GM19397 (cell line): Measurements from ENCODE around the gene CHD1L.
"Not testable (repeated sequence)": the region's sequence is repeated elsewhere in the genome, so short reads cannot be mapped to it uniquely, and the experiment has no call there.

Experiments
- ATAC-seq: cut with Tn5 transposase; IDR thresholded peaks from one replicate; pipeline ENCODE4 v1.9.1; 2021; ENCODE audit warnings: mild to moderate bottlenecking, moderate library complexity; ENCODE audit not compliant: unreplicated experiment

The CHD1L gene

GRCh38 chr1:147242449-147243227, at the start of gene CHD1L:
Gene CHD1L, plus strand, starts transcription at chr1:147242684. Its CDS starts 20 bp downstream, at chr1:147242704.
- ATAC-seq = peak; percentile 91

GRCh38 chr1:147197324-147197723, 45.2 kb upstream of the CHD1L start:
- not testable (repeated sequence) for ATAC-seq

- no peak for ATAC-seq
These were observed 41.2 kb upstream of the CHD1L start for GRCh38 chr1:147201276-147201675.

GRCh38 chr1:147201786-147202185, 40.7 kb upstream of the CHD1L start:
- no peak for ATAC-seq

- ATAC-seq = no peak
These were observed 39.9 kb upstream of the CHD1L start for GRCh38 chr1:147202576-147202975.

GRCh38 chr1:147204080-147204479, 38.4 kb upstream of the CHD1L start:
- no peak for ATAC-seq

- ATAC-seq = no peak
These were observed 35.3 kb upstream of the CHD1L start for GRCh38 chr1:147207192-147207591.

- no peak for ATAC-seq
These were observed 33.9 kb upstream of the CHD1L start for GRCh38 chr1:147208619-147209018.

GRCh38 chr1:147209825-147210821, 32.4 kb upstream of the CHD1L start:
- ATAC-seq = no peak

GRCh38 chr1:147210987-147211386, 31.5 kb upstream of the CHD1L start:
- no peak for ATAC-seq

GRCh38 chr1:147211577-147211976, 30.9 kb upstream of the CHD1L start:
- no peak for ATAC-seq

GRCh38 chr1:147213271-147213670, 29.2 kb upstream of the CHD1L start:
- ATAC-seq = no peak

- no peak for ATAC-seq
These were observed 28.2 kb upstream of the CHD1L start for GRCh38 chr1:147214325-147214724.

GRCh38 chr1:147214842-147215539, 27.5 kb upstream of the CHD1L start:
- no peak for ATAC-seq

GRCh38 chr1:147215540-147215916, 27.0 kb upstream of the CHD1L start:
- ATAC-seq = no peak

- no peak for ATAC-seq
These were observed 26.4 kb upstream of the CHD1L start for GRCh38 chr1:147216124-147216523.

GRCh38 chr1:147217141-147217540, 25.3 kb upstream of the CHD1L start:
- no peak for ATAC-seq

- no peak for ATAC-seq
These were observed 23.9 kb upstream of the CHD1L start for GRCh38 chr1:147218606-147219005.

GRCh38 chr1:147223740-147224615, 18.5 kb upstream of the CHD1L start:
- no peak for ATAC-seq

- ATAC-seq = peak; percentile 64
These were observed 17.2 kb upstream of the CHD1L start, which contains the start of gene FMO5 for GRCh38 chr1:147225193-147225730. Gene FMO5, minus strand, starts transcription at chr1:147225339. Its CDS starts 310 bp downstream, at chr1:147225029.
